Lower leg skin (tissue), 3 donors: Measurements from ENCODE around the gene C11orf54.

Experiments used
- CTCF ChIP-seq, 3 donors: fragments of 450-650 bp; IDR thresholded peaks; one replicate each; pipeline ENCODE4 v1.5.1; 2016; ENCODE audit warnings: antibody characterized with exemption in 3 of 3, mild to moderate bottlenecking in 3 of 3, moderate library complexity in 2 of 3
- POLR2A ChIP-seq, 2 donors: fragments of 450-650 bp; IDR thresholded peaks; one replicate each; pipeline ENCODE4 v1.6.1; 2016 to 2017; ENCODE audit warnings: antibody characterized with exemption in 2 of 2, mild to moderate bottlenecking in 1 of 2, moderate library complexity in 1 of 2

- no peak for TF ChIP-seq CTCF (IDR thresholded peaks at IDR 0.05)
- TF ChIP-seq POLR2A (IDR thresholded peaks at IDR 0.05): no peak
Observed at GRCh38 chr11:93783362-93783761, 41.9 kb downstream of the C11orf54 start.
